Loucy (cell line): ENCODE measurements around the gene SAXO1.

Source experiments
- H2AFZ ChIP-seq: fragments of 200-600 bp; sonication (generic); 2 replicates; pipeline ENCODE4 v1.6.0; 2016; ENCODE audit warnings: antibody characterized with exemption, mild to moderate bottlenecking, low read length, moderate library complexity
- H3F3A ChIP-seq: fragments of 200-600 bp; 2 replicates; pipeline ENCODE4 v1.6.0; 2016; ENCODE audit warnings: antibody characterized with exemption, low read depth, mild to moderate bottlenecking
- H3K27me3 ChIP-seq: fragments of 200-600 bp; sonication (generic); 2 replicates; pipeline ENCODE4 v1.6.1; 2014; ENCODE audit warnings: low read length, mild to moderate bottlenecking; ENCODE audit not compliant: insufficient read depth, poor library complexity, severe bottlenecking
- H3K36me3 ChIP-seq: fragments of 200-600 bp; sonication (generic); 2 replicates; pipeline ENCODE4 v1.6.1; 2016; ENCODE audit warnings: low read length; ENCODE audit not compliant: insufficient read depth
- H3K4me1 ChIP-seq: fragments of 200-600 bp; sonication (generic); 2 replicates; pipeline ENCODE4 v1.5.1; 2014; ENCODE audit warnings: low read length, mild to moderate bottlenecking; ENCODE audit not compliant: insufficient read depth, poor library complexity, severe bottlenecking
- H3K4me2 ChIP-seq: fragments of 200-600 bp; sonication (generic); 2 replicates; pipeline ENCODE4 v1.6.0; 2014; ENCODE audit warnings: antibody characterized with exemption, low read length, low read depth, mild to moderate bottlenecking; ENCODE audit not compliant: poor library complexity, severe bottlenecking
- H3K4me3 ChIP-seq: fragments of 200-600 bp; sonication (generic); 2 replicates; pipeline ENCODE4 v1.5.1; 2014; ENCODE audit warnings: low read length, mild to moderate bottlenecking, mixed read lengths; ENCODE audit not compliant: poor library complexity, severe bottlenecking
- H3K79me2 ChIP-seq: fragments of 200-600 bp; sonication (generic); 2 replicates; pipeline ENCODE4 v1.6.1; 2014; ENCODE audit warnings: low read length; ENCODE audit not compliant: insufficient read depth
- H3K9ac ChIP-seq: fragments of 200-600 bp; sonication (generic); 2 replicates; pipeline ENCODE4 v1.6.0; 2014; ENCODE audit warnings: mild to moderate bottlenecking, low read depth, low read length, moderate library complexity; ENCODE audit not compliant: poor library complexity, severe bottlenecking
- H3K9me2 ChIP-seq: fragments of 200-600 bp; sonication (generic); replicated peaks from 2 replicates; pipeline ENCODE4 v1.6.1; 2016; ENCODE audit warnings: low read depth, low read length, mixed read lengths
- H3K9me3 ChIP-seq: fragments of 200-600 bp; sonication (generic); 2 replicates; pipeline ENCODE4 v1.6.1; 2014; ENCODE audit warnings: mild to moderate bottlenecking, antibody characterized with exemption, low read length, low read depth; ENCODE audit not compliant: insufficient read depth
- H4K20me1 ChIP-seq: fragments of 200-600 bp; sonication (generic); 2 replicates; pipeline ENCODE4 v1.6.0; 2014; ENCODE audit warnings: antibody characterized with exemption, low read length, mild to moderate bottlenecking; ENCODE audit not compliant: insufficient read depth, poor library complexity, severe bottlenecking
- CTCF ChIP-seq: fragments of 200-600 bp; sonication (generic); conservative IDR thresholded peaks from 2 replicates; pipeline ENCODE4 v1.5.1; 2014; ENCODE audit warnings: mild to moderate bottlenecking, antibody characterized with exemption, low read length
- EZH2phosphoT487 ChIP-seq: fragments of 200-600 bp; IDR thresholded peaks from 2 replicates; pipeline ENCODE4 v1.6.1; 2018; ENCODE audit warnings: antibody characterized with exemption, mild to moderate bottlenecking, moderate library complexity, borderline replicate concordance

The SAXO1 gene

GRCh38 chr9:18985996-18986395, 47.0 kb downstream of the SAXO1 start:
- H3K4me2 ChIP-seq: no peak overlapping the region
- no peaks in the 10 kb centered on the region for H3K27me3 ChIP-seq
- no peak overlapping the region for H2AFZ ChIP-seq
- no peaks in the 10 kb centered on the region for H3K4me1 ChIP-seq
- H3K4me3 ChIP-seq: no peak overlapping the region
- H3K9me2 ChIP-seq: no peaks in the 10 kb centered on the region
- H3K79me2 ChIP-seq: no peaks in the 10 kb centered on the region
- no peaks in the 10 kb centered on the region for H3F3A ChIP-seq
- H3K9me3 ChIP-seq: no peaks in the 10 kb centered on the region
- H3K9ac ChIP-seq: no peak overlapping the region
- no peaks in the 10 kb centered on the region for H4K20me1 ChIP-seq
- TF ChIP-seq EZH2phosphoT487 (no peak), CTCF (no peak)
- no peaks in the 10 kb centered on the region for H3K36me3 ChIP-seq

- H3K9me3 ChIP-seq: no peaks in the 10 kb centered on the region
Observed at GRCh38 chr9:18985464-18985951, 47.5 kb downstream of the SAXO1 start.

GRCh38 chr9:18982262-18982620, 50.8 kb downstream of the SAXO1 start:
- Histone ChIP-seq H3K4me1 (peaks cover 4% of the 10 kb centered on the region), H3K36me3 (no peaks in the 10 kb centered on the region), H3K9me2 (no peaks in the 10 kb centered on the region), H3K9me3 (no peaks in the 10 kb centered on the region), H2AFZ (no peak overlapping the region), H3F3A (no peaks in the 10 kb centered on the region), H3K4me3 (no peak overlapping the region), H4K20me1 (no peaks in the 10 kb centered on the region), H3K9ac (no peak overlapping the region), H3K79me2 (no peaks in the 10 kb centered on the region), H3K4me2 (no peak overlapping the region), H3K27me3 (no peaks in the 10 kb centered on the region)
- TF ChIP-seq CTCF: no peak
- no peak for TF ChIP-seq EZH2phosphoT487

More at GRCh38 chr9:18985464-18985951, 47.5 kb downstream of the SAXO1 start:
- no peak for TF ChIP-seq EZH2phosphoT487
- no peak for TF ChIP-seq CTCF
- Histone ChIP-seq H3K9me2 (no peaks in the 10 kb centered on the region), H3K36me3 (no peaks in the 10 kb centered on the region), H4K20me1 (no peaks in the 10 kb centered on the region), H3F3A (no peaks in the 10 kb centered on the region), H2AFZ (no peak overlapping the region), H3K79me2 (no peaks in the 10 kb centered on the region), H3K4me1 (no peaks in the 10 kb centered on the region), H3K27me3 (no peaks in the 10 kb centered on the region), H3K4me3 (no peak overlapping the region), H3K9ac (no peak overlapping the region), H3K4me2 (no peak overlapping the region)
